MV-4-11 (cell line): ENCODE measurements around the gene LCN10.
"Not testable (repeated sequence)": the region's sequence is repeated elsewhere in the genome, so short reads cannot be mapped to it uniquely, and the experiment has no call there.

ENCODE experiments used
- DNase-seq: peaks from one replicate; lab custom pipeline; 2025; lab: John Stamatoyannopoulos, UW

LCN10 gene

DNA sequence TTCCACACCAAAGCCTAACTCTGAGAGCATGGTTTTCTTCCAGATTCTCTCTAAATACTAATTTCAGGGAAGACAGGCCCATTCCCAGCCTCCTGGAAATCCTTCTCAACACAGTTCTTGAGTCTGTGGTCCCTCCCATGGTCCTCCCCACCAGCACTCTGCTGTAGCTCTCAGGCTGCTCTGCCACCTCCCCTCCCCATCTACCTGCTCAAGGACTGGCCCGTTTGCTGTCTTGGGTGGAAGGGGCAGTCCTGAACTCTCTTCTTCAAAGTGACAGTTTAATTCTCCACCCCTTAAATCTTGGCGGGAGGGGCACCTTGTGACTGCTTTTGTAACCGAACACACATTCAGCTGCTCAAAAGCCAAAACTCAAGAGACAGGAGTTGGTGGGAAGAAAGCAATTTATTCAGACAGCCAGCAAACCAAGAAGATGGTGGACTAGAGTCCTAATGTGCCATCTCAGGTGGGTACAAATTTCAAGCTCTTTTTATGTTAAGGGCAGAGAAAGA is 29.2 kb upstream of the LCN10 start:
- DNase-seq, result no peak

DNA sequence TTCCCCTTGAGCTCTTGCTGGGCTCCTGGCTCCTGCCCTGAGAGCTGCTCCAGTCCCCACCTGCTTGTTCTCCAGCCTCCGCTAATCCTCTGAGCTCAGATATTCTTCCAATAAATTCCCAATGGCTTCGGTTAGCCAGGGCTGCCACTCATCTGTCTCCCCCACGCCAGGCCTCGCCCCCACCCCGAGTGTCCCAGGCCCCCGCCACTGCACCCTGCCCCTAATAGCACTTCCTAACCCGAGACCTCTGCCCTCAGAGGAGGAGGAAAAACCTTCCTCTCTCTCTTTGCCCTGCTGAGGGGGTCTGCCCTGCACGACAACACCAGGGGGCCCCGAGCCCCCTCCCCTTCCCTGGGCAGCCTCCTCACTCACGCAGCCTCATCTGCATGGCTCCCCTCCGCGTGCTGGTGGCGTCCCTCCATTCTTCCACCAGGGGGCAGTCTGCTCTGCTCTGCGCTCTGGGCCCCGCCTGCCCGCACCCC is 27.0 kb upstream of the LCN10 start:
- DNase-seq, result no peak

DNA sequence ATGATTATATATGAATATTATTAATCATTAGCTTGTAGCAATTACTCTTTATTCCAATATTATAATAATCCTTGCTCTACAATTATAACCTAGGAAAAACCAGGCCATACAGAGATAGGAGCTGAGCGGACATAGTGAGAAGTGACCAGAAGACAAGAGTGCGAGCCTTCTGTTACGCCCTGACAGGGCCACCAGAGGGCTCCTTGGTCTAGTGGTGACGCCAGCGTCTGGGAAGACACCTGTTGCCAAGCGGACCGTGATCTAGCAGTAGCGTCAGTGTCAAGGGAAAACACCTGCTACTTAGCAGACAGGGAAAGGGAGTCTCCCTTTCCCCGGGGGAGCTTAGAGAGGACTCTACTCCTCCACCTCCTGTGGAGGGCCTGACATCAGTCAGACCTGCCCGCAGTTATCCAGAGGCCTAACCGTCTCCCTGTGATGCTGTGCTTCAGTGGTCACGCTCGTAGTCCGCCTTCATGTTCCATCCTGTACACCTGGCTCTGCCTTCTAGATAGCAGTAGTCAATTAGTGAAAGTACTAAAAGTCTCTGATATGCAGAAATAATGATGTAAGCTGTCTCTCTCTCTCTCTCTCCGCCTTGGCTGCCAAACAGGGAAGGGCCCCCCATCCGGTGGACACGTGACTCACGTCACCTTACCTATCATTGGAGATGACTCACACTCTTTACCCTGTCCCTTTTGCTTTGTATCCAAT is 23.8 kb upstream of the LCN10 start:
- peak; percentile 38 for DNase-seq

DNA sequence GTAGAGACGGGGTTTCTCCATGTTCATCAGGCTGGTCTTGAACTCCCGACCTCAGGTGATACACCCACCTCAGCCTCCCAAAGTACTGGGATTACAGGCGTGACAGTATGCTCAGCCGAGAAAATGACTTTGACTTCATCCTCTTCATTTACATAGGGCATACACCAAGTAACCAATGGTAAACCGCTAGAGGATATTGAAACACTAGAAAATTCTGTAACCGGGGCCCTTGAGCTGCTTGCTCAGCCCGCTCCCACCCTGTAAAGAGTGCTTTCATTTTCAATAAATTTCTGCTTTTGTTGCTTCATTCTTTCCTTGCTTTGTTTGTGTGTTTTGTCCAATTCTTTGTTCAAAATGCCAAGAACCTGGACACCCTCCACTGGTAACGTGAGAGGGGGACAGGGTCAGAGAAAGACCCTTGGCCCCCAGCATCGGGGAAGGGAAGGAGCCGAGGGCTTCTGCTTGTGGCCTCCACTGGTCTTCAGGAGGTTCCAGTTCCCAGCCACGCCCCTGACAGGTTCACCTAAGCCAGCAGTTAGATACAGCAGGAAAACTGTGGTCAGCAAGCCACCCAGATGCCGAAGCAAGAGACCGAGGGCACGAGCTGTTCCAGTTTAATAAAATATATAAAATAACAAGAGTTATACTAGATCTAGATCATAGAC is 23.1 kb upstream of the LCN10 start:
- DNase-seq, result peak; percentile 24

DNA sequence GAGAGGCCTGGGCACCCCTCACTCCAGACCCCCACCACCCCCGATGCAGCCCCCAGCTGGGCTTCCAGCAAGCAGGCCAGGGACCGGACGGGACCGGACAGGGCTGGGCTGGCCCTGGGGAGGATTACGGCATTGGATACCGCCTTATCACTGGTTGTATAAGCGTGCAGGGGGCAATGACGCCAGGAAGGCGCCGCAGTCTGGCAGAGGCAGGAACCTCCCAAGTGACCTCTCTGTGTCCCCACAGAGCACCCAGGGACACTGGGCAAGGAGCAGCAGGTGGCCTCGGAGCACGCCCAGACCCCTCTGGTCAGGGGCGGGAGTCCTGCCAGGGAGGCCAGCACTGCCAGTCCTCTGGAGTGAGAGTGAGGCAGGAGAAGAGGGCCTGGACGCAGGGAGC is 22.3 kb upstream of the LCN10 start:
- no peak for DNase-seq

DNA sequence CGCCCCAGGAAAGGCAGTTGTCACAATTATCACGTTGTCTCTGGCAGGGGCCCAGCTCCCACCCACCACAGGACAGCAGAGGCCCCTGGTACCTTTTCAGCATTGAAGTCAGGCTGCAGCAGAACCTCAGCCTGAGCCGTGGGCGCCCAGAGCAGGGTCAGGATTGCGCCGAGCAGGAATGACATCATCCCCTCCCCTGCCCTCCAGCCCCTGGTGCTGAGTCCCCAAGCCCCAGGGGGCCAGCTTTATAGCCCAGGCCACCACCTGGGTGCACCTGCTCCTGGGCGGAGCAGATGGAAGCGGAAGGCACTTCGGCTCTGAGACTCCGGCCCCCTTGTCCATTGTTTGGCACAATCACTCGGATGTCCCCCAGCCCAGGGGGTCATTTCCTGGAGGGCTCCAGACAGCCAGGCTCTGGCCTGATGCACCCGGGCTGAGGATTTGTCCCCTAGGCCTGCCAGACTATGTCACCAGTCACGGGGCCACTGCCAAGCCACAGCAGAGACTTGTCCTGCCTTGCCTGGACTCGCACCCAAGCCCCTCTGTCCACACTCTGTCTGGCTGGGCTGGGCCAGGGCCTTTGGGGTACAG is 21.7 kb upstream of the LCN10 start, which contains the start of gene LCN15:
Gene LCN15, minus strand, starts transcription at position 218 of the 591 bp plus-strand sequence. Its CDS starts 30 bp downstream, at position 188.
- no peak for DNase-seq

DNA sequence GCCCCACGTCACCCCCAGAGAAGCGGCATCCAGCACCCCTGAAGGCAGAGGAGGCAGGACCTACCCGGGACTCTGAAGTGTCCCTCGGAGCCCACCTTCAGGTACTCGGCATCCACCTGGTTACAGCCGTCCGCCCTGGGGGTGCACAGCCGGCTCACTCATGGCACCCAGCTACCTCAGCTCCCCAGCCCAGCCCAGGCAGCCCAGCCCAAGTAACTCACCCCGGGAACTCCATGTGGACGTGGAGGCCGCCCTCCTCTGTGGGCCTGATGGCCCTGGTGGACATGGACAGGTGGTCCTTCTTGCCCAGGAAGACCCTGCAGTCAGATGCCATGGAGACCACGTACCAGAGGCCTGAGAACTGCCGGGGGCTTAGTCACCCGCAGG is 20.9 kb upstream of the LCN10 start:
- no peak for DNase-seq

DNA sequence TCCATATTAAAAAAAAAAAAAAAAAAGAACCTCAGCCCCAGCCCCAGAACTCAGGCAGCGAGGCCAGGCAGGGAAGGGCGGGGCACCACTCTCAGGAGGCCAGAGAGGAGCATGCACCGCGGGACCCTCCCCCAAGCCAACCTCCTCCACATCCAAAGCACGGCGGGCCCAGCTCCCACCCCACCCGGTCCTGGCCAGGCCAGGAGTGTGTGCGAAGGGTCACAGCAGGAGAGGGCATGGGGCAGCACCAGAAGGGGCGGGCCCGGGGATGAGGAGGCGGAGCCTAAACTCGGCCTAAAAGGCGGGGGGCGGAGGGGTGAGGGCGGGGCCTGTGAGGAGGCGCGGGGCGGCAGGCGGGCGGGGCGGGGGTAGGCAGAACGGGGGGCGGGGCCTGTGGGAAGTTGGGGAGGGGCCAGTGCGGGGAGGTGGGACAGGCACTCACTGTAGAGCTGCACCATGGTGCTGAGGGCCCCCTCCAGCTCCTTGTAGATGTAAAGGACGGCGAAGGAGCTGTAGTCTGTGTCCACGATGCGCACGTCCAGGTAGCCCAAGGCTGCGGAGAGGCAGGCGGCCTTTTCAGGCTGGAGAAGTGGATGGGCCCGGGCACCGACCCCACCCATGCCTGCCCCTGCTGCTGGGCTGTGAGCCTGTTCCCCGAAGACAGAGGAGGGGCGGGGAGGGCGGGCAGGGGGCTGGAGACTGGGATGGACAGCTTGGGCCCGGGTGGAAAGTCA is 20.3 kb upstream of the LCN10 start:
- no peak for DNase-seq

DNA sequence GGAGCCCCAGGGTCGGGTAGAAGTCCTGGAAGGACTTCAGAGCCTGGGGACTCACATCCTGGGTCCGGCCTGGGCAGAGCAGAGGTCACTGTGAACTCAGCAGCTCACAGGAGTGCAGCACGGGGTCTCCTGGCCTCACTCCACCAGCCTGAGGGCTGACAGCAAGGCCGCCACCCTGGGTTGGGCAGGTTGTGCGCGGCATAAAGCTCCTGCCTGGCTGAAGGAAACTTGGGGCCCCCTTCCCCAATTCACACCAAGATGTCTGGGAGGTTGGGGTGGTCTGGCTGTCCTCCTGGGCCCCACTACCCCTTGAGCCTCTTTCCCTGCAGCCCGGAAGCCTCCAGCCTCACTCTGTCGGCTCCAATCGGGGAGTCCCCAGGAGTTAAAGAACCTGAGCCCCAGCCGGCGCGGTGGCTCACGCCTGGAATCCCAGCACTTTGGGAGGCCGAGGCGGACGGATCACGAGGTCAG is 19.5 kb upstream of the LCN10 start:
- no peak for DNase-seq

DNA sequence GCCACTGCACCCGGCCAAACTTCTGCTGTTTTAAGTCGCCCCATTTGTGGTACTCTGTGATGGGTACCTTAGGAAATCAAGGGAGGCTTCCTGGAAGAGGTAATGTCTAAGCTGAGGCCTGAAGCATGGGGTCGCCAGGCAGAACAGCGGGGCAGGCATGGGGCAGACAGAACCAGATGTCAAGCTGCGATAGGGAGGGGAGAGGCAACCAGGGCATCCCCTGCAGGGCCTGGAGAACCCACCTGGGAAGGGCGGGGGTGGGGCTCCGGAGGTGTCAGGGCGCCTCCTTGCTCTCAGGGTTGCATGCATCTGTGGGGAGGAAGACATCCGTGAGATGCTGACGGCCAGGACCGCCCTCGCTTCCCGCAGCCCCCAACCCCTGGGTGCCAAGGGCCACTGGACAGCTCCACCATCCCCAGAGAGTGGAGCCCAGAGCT is 18.8 kb upstream of the LCN10 start:
- no peak for DNase-seq

DNA sequence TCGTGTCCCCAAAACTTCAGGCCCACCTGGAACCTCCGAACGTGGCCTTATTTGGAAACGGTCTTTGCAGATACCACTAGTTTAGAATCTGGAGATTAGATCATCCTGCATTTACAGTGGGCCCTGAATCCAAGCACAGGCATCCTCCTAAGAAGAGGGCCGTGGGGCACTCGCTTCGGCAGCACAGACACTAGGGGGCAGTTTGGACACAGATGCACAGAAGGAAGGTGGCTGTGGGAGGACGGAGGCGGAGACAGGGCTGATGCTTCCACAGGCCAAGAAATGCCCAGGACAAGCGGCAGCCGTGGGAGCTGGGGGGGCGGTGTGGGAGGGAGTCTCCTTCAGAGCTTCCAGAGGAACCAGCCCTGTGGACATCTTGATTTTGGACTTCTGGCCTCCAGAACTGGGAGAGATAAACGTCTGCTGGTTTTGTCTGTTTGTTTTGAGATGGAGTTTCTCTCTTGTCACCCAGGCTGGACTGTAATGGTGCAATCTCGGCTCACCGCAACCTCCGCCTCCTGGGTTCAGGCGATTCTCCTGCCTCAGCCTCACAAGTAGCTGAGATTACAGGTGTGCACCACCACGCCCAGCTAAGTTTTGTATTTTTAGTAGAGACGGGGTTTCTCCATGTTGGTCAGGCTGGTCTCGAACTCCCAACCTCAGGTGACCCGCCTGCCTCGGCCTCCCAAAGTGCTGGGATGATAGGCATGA is 18.2 kb upstream of the LCN10 start:
- peak; percentile 68 for DNase-seq

DNA sequence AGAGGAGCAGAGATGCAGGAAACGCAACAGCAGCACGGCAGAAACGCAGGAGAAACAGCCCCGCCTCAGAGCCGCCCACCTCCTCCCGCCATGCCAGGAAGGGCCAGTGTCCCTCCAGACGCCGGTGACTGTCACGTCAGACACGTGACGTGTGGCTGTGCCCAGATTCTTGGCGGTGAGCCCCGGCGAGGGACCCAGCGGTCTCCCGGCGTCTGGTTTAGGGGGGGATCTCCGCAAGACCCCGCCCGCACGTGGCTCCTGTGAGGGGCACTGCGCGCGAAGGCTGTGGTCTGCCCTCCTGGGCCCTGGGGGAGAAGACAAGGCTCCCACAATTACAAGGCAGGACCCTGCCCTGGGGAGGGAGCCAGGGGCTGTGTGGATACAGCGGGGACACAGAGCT is 17.7 kb upstream of the LCN10 start:
- no peak for DNase-seq

DNA sequence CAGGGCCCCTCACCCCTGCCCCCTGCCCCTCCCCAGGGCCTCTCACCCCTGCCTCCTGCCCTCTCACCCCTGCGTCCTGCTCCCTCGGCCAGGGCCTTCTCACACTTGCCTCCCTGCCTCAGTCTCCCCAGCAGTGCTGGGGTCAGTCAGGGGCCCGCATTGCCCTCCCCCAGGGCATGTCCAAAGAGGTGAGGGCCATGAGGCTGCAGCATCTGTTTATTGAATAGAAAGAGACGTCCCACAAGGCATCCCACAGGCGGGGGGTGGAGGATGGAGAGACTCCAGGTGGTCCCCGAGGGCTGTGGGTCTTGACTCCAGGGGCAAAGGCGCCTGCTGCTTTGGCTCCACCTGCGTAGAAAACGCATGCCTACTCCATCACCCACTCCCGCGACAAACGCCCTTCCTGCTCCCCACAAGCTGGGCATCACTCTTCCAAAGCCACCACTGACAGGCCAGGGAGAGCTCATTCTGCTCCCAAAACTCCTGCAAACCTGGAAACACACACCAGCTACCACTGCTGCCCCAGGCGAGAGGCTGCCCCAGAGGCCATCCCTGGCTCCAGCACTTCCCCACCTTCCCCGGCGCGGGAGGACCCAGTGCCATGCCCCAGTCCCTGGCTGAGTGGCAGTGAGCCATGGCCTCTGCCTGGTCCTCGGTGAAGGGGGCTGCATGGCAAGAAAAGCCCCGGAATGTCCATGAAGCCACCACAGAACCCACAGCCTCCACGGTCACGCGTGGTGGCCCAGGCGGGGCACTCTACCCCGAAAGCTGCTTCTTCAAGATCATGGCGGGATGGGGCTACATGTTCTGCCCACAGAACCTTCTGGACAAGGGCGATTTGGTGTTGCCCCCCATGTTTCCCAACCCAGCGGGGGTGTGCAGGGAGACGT is 16.9 kb upstream of the LCN10 start:
- DNase-seq, result no peak

DNA sequence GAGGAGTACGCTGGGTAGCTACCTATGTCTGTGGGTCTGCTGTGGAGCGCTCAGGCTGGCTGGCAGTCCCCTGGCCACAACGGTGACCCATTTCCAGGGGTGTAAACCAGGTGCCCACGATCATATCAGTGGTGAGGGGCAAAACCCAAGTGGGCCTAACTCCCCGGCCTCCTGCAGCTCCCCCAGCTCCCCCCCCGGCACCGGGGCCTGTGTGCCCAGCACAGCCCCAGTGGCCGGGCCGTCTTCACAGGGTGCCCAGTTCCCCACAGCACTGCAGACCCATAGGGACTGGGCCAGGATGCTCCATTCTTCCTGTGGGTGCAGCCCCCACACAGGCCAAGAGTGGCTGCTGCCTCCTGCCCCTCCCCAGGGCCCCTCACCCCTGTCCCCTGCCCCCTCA is 16.3 kb upstream of the LCN10 start:
- no peak for DNase-seq

DNA sequence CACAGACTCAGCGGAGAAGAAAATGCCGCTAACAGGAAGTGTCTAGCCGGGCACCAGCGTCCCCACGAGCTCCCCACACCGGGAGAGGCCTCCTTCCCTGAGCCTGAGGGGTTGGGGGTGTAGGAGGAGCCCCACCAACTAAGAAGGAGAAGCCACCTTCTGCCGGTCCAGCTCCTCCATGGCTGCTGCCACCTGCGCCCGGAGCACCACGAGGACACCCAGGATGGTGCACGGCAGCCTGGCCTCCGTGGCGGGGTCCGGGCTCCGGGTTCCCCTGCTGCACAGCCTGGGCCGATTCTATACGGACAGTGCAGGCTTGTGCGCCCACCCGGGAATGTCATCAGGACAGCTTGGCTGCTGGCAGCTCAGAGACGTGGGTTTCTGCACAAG is 15.0 kb upstream of the LCN10 start:
- no peak for DNase-seq

DNA sequence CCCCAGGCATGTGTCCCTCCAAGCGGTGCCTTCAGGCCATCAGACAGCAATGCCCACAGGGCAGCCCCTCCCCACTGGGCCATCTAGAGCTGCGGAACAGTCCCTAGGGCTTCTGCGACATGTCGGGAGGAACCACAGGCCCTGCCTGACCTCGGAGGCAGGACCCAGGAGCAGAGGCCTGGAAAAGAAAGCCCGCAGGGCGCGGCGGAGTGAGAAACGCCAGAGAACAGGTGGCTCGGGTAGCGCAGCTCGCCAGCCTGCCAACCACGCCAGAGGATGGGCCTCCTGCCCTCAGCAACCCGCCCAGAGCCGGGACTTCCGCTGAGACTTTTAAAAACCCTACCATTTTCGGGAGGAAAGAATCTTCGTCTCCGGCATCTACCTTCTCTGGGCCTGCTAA is 14.6 kb upstream of the LCN10 start:
- DNase-seq, result no peak

DNA sequence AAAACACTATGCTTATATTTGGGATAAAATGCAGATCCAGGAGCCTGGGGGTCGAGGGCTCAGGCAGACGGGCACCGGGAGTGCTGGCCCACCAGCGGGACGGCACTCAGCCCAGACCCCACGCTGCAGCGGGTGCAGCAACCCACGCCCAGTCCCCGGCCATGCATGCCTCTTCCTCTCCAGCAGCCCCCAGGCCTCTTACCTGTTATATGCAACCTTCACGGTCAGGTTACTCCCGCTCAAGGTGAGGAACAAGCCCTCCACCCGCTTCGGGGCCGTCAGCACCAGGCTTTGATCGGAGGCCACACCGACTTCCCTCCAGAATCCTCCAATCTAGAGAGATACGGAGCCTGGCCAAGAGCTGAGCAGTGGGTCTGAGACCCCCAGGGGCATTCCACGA is 14.1 kb upstream of the LCN10 start:
- DNase-seq, result no peak

DNA sequence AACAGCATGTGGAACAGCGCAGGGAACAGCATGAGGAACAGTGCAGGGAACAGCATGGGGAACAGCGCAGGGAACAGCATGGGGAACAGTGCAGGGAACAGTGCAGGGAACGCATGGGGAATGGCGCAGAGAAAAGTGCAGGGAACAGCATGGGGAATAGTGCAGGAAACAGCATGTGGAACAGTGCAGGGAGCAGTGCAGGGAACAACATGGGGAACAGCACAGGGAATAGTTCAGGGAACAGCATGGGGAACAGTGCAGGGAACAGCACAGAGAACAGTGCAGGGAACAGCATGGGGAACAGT is 13.3 kb upstream of the LCN10 start:
- no peak for DNase-seq

DNA sequence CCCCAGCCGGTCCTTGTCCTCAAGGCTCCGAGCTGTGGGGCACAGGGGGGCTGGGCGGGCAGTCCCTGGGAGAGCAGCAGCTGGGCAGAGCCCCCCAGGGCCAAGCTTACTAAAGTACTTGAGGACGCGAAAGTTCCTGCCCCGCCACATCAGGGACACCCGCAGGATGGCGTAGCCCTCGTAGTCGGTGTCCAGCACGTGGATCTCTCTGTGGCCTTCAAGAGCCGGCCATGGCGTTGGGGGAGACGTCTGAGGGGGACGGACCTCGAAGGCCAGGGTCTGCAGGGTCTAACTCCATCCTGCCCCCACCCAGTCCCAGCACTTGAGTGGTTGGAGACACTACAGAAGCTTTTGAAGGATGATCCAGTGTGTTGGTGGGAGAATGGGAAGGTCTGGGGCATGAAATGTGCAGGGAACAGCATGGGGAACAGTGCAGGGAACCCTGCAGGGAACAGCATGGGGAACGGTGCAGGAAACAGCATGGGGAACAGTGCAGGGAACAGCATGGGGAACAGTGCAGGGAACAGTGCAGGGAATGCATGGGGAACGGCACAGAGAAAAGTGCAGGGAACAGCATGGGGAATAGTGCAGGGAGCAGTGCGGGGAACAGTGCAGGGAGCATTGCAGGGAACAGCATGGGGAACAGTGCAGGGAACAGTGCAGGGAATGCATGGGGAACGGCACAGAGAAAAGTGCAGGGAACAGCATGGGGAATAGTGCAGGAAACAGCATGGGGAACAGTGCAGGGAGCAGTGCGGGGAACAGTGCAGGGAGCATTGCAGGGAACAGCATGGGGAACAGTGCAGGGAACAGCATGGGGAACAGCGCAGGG is 12.8 kb upstream of the LCN10 start:
- DNase-seq, result not testable (repeated sequence)
